ENCODE results near the gene PRPF38B. TPM values are rescaled to one million over a fixed set of nuclear protein-coding genes. Genes with fewer than 3 reads are reported as not detected.

The PRPF38B gene
- total and polyA plus RNA-seq, 9 of the 15 experiments (the other 6 are each of a cell fraction or from before 2014, with no cell fraction given) = 25.3 to 85.5 (median 66.4) TPM

- TF ChIP-seq, protein P1, sequence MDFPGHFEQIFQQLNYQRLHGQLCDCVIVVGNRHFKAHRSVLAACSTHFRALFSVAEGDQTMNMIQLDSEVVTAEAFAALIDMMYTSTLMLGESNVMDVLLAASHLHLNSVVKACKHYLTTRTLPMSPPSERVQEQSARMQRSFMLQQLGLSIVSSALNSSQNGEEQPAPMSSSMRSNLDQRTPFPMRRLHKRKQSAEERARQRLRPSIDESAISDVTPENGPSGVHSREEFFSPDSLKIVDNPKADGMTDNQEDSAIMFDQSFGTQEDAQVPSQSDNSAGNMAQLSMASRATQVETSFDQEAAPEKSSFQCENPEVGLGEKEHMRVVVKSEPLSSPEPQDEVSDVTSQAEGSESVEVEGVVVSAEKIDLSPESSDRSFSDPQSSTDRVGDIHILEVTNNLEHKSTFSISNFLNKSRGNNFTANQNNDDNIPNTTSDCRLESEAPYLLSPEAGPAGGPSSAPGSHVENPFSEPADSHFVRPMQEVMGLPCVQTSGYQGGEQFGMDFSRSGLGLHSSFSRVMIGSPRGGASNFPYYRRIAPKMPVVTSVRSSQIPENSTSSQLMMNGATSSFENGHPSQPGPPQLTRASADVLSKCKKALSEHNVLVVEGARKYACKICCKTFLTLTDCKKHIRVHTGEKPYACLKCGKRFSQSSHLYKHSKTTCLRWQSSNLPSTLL (IDR thresholded peaks at IDR 0.05) = no peak
- TF ChIP-seq IFI16 (CRISPR knock-in tag; IDR thresholded peaks at IDR 0.05) (no peak), NKRF (IDR thresholded peaks at IDR 0.05; ENCODE audit: borderline replicate concordance) (0 out of 2 replicates have a peak, but pooled peaks have one; percentile 33), SMAD1 (IDR thresholded peaks at IDR 0.05; ENCODE audit: low read depth, low read length, partially characterized antibody) (no peak), RERE (CRISPR knock-in tag; IDR thresholded peaks at IDR 0.05; ENCODE audit: borderline replicate concordance) (no peak), ZNF699 (CRISPR knock-in tag; IDR thresholded peaks at IDR 0.05; ENCODE audit: insufficient replicate concordance) (no peak), ZNF41 (CRISPR knock-in tag; conservative IDR thresholded peaks at IDR 0.05) (no peak), RFX7 (CRISPR knock-in tag; IDR thresholded peaks at IDR 0.05) (no peak), RCOR1 (IDR thresholded peaks at IDR 0.05; ENCODE audit: borderline replicate concordance in 1 of 2, low read depth in 2 of 2, low read length in 2 of 2) (no peak), CEBPG (CRISPR knock-in tag; IDR thresholded peaks at IDR 0.05) (no peak), CEBPG (tag; conservative IDR thresholded peaks at IDR 0.05 in 1 of 2, IDR thresholded peaks at IDR 0.05 in 1 of 2) (no peak), ZNF398 (CRISPR knock-in tag; IDR thresholded peaks at IDR 0.05) (no peak), ZNF354B (CRISPR knock-in tag; IDR thresholded peaks at IDR 0.05) (no peak), MYNN (IDR thresholded peaks at IDR 0.05) (no peak), MYNN (CRISPR knock-in tag; IDR thresholded peaks at IDR 0.05) (no peak), PHB2 (IDR thresholded peaks at IDR 0.05; ENCODE audit: low read depth) (peak; percentile 11; the same call in 1 of the 2 replicates)
Measured at GRCh38 chr1:108699375-108700332, 7.5 kb downstream of the PRPF38B start (continued).

All from K562 (cell line).